ENCODE results near the gene CES4A. TPM values are rescaled to one million over a fixed set of nuclear protein-coding genes. Genes with fewer than 3 reads are reported as not detected.

The CES4A gene
- total and polyA plus RNA-seq, 2 of the 13 experiments (the other 11 are each of a cell fraction or from before 2014, with no cell fraction given): 0.09 to 0.17 TPM

DNA sequence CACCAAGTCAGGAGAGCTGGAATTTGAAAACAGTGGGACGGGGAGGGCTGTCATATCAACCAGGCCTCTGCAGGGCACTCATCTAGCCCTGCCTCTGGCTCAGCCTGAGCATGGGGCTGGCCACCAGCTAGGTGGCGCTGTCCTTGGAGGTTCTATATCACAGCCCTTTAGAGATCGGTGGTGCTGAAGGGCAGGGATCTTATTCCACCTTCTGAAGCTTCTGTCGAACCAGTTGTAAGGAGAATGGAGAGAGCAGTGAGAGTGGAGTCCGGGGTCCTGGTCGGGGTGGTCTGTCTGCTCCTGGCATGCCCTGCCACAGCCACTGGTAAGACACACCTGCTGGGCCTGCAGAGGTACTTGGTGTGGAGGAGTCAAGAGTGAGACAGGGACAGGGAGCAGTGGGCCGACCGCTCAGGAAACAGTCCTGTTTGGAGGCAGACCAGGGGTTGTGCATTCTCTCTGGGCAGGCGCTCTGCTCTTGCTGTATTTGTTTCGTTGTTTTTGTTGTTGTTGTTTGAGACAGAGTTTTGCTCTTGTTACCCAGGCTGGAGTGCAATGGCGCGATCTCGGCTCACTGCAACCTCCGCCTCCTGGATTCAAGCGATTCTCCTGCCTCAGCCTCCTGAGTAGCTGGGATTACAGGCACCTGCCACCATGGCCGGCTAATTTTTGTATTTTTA lies 27.2 kb upstream of the CES4A start, which contains the start of gene CES3 (continued):
- TF ChIP-seq, protein P1, sequence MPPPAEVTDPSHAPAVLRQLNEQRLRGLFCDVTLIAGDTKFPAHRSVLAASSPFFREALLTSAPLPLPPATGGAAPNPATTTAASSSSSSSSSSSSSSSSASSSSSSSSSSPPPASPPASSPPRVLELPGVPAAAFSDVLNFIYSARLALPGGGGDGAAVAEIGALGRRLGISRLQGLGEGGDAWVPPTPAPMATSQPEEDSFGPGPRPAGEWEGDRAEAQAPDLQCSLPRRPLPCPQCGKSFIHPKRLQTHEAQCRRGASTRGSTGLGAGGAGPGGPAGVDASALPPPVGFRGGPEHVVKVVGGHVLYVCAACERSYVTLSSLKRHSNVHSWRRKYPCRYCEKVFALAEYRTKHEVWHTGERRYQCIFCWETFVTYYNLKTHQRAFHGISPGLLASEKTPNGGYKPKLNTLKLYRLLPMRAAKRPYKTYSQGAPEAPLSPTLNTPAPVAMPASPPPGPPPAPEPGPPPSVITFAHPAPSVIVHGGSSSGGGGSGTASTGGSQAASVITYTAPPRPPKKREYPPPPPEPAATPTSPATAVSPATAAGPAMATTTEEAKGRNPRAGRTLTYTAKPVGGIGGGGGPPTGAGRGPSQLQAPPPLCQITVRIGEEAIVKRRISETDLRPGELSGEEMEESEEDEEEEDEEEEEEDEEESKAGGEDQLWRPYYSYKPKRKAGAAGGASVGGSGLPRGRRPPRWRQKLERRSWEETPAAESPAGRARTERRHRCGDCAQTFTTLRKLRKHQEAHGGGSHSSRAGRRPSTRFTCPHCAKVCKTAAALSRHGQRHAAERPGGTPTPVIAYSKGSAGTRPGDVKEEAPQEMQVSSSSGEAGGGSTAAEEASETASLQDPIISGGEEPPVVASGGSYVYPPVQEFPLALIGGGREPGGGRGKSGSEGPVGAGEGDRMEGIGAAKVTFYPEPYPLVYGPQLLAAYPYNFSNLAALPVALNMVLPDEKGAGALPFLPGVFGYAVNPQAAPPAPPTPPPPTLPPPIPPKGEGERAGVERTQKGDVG (CRISPR knock-in tag; IDR thresholded peaks at IDR 0.05; ENCODE audit: borderline replicate concordance): no peak
- TF ChIP-seq FOXJ3 (CRISPR knock-in tag; IDR thresholded peaks at IDR 0.05; ENCODE audit: borderline replicate concordance) (no peak), CEBPB (IDR thresholded peaks at IDR 0.05; ENCODE audit: borderline replicate concordance, low read depth, low read length) (no peak), ZNF569 (CRISPR knock-in tag; IDR thresholded peaks at IDR 0.05; ENCODE audit: borderline replicate concordance) (no peak), GFI1 (CRISPR knock-in tag; IDR thresholded peaks at IDR 0.05; ENCODE audit: borderline replicate concordance) (no peak), ADNP (CRISPR knock-in tag; IDR thresholded peaks at IDR 0.05) (peak; percentile 34; the same call in 1 of the 2 replicates), HNRNPLL (IDR thresholded peaks at IDR 0.05; ENCODE audit: low read depth, low read length, poor library complexity, severe bottlenecking) (no peak), ZNF354B (CRISPR knock-in tag; IDR thresholded peaks at IDR 0.05) (no peak), ZNF138 (CRISPR knock-in tag; IDR thresholded peaks at IDR 0.05; ENCODE audit: low read depth) (no peak), NAIF1 (CRISPR knock-in tag; IDR thresholded peaks at IDR 0.05; ENCODE audit: borderline replicate concordance) (no peak), ZNF274 (CRISPR knock-in tag; IDR thresholded peaks at IDR 0.05) (0 out of 2 replicates have a peak, but pooled peaks have one; percentile 32), ZNF329 (CRISPR knock-in tag; IDR thresholded peaks at IDR 0.05; ENCODE audit: low read depth) (no peak), ZNF788 (CRISPR knock-in tag; IDR thresholded peaks at IDR 0.05; ENCODE audit: borderline replicate concordance) (no peak; the same call in 1 of the 2 replicates), MXD4 (CRISPR knock-in tag; IDR thresholded peaks at IDR 0.05) (peak; percentile 29; the same call in 1 of the 2 replicates), BRD4 (CRISPR knock-in tag; IDR thresholded peaks at IDR 0.05) (no peak; the same call in 1 of the 2 replicates)
- TF ChIP-seq, protein P2, sequence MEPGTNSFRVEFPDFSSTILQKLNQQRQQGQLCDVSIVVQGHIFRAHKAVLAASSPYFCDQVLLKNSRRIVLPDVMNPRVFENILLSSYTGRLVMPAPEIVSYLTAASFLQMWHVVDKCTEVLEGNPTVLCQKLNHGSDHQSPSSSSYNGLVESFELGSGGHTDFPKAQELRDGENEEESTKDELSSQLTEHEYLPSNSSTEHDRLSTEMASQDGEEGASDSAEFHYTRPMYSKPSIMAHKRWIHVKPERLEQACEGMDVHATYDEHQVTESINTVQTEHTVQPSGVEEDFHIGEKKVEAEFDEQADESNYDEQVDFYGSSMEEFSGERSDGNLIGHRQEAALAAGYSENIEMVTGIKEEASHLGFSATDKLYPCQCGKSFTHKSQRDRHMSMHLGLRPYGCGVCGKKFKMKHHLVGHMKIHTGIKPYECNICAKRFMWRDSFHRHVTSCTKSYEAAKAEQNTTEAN (CRISPR knock-in tag; conservative IDR thresholded peaks at IDR 0.05): no peak
- TF ChIP-seq, protein P3, sequence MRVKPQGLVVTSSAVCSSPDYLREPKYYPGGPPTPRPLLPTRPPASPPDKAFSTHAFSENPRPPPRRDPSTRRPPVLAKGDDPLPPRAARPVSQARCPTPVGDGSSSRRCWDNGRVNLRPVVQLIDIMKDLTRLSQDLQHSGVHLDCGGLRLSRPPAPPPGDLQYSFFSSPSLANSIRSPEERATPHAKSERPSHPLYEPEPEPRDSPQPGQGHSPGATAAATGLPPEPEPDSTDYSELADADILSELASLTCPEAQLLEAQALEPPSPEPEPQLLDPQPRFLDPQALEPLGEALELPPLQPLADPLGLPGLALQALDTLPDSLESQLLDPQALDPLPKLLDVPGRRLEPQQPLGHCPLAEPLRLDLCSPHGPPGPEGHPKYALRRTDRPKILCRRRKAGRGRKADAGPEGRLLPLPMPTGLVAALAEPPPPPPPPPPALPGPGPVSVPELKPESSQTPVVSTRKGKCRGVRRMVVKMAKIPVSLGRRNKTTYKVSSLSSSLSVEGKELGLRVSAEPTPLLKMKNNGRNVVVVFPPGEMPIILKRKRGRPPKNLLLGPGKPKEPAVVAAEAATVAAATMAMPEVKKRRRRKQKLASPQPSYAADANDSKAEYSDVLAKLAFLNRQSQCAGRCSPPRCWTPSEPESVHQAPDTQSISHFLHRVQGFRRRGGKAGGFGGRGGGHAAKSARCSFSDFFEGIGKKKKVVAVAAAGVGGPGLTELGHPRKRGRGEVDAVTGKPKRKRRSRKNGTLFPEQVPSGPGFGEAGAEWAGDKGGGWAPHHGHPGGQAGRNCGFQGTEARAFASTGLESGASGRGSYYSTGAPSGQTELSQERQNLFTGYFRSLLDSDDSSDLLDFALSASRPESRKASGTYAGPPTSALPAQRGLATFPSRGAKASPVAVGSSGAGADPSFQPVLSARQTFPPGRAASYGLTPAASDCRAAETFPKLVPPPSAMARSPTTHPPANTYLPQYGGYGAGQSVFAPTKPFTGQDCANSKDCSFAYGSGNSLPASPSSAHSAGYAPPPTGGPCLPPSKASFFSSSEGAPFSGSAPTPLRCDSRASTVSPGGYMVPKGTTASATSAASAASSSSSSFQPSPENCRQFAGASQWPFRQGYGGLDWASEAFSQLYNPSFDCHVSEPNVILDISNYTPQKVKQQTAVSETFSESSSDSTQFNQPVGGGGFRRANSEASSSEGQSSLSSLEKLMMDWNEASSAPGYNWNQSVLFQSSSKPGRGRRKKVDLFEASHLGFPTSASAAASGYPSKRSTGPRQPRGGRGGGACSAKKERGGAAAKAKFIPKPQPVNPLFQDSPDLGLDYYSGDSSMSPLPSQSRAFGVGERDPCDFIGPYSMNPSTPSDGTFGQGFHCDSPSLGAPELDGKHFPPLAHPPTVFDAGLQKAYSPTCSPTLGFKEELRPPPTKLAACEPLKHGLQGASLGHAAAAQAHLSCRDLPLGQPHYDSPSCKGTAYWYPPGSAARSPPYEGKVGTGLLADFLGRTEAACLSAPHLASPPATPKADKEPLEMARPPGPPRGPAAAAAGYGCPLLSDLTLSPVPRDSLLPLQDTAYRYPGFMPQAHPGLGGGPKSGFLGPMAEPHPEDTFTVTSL (CRISPR knock-in tag; IDR thresholded peaks at IDR 0.05; ENCODE audit: borderline replicate concordance): no peak
- TF ChIP-seq, protein P4, sequence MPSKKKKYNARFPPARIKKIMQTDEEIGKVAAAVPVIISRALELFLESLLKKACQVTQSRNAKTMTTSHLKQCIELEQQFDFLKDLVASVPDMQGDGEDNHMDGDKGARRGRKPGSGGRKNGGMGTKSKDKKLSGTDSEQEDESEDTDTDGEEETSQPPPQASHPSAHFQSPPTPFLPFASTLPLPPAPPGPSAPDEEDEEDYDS (CRISPR knock-in tag; IDR thresholded peaks at IDR 0.05): peak; percentile 64; the same call in 1 of the 2 replicates
